Tibial artery (tissue), 4 donors: Measurements from ENCODE around the gene CDKN1A.

Experiments
- DNase-seq, 2 donors: peaks; one replicate each; pipeline ENCODE4 v3.0.0-alpha.2; 2019
- H3K27ac ChIP-seq, 2 donors: fragments of 200-600 bp; sonication (generic) in 1 of 2; 1 replicate in 1 of 2; 2 replicates in 1 of 2; pipeline ENCODE4 v1.5.1; 2018 to 2019; ENCODE audit warnings: mild to moderate bottlenecking in 1 of 2
- H3K27me3 ChIP-seq, 2 donors: fragments of 200-600 bp; sonication (generic) in 1 of 2; one replicate each; pipeline versions ENCODE4 v1.5.1 to v1.6.0; 2016 to 2019
- H3K36me3 ChIP-seq, 3 donors: fragments of 200-600 bp; sonication (generic) in 2 of 3; one replicate each; pipeline ENCODE4 v1.5.1; 2016 to 2019; ENCODE audit warnings: mild to moderate bottlenecking in 2 of 3
- H3K4me1 ChIP-seq, 4 donors: fragments of 200-600 bp; sonication (generic) in 2 of 4; 1 replicate in 3 of 4; 2 replicates in 1 of 4; pipeline ENCODE4 v1.5.1; 2016 to 2019
- H3K4me3 ChIP-seq, 2 donors: fragments of 200-600 bp; sonication (generic) in 1 of 2; 1 replicate in 1 of 2; 2 replicates in 1 of 2; pipeline ENCODE4 v1.5.1; 2018 to 2019; ENCODE audit warnings: mild to moderate bottlenecking in 2 of 2
- H3K9me3 ChIP-seq, 3 donors: fragments of 200-600 bp; sonication (generic) in 1 of 3; one replicate each; pipeline ENCODE4 v1.5.1; 2016 to 2019
- CTCF ChIP-seq, 2 experiments: fragments of 200-600 bp in 1 of 2; fragments of 450-650 bp in 1 of 2; IDR thresholded peaks; one replicate each; pipeline ENCODE4 v1.5.1; 2017 to 2019; ENCODE audit warnings: antibody characterized with exemption in 2 of 2, mild to moderate bottlenecking in 1 of 2, moderate library complexity in 1 of 2
- intact Hi-C: fragments of 100-400 bp; cut with DNase I; formaldehyde crosslinking; loops from one replicate; pipeline ENCODE4 v1.15.0; 2023; ENCODE audit warnings: low total_unique reads

Gene CDKN1A

GRCh38 chr6:36669002-36669401 is 9.5 kb upstream of the CDKN1A start:
- no peak overlapping the region for H3K27ac ChIP-seq
- intact Hi-C loops = no loop called here
- no peak for TF ChIP-seq CTCF (IDR thresholded peaks at IDR 0.05)

GRCh38 chr6:36670271-36670670 is 8.2 kb upstream of the CDKN1A start:
- no peaks in the 10 kb centered on the region for H3K9me3 ChIP-seq
- no peak overlapping the region for H3K4me3 ChIP-seq
- TF ChIP-seq CTCF (IDR thresholded peaks at IDR 0.05) = no peak
- H3K36me3 ChIP-seq = no peaks in the 10 kb centered on the region
- DNase-seq = no peak
- peaks cover 0 to 14% (median 7%) of the 10 kb centered on the region in 4 donors for H3K4me1 ChIP-seq
- no peaks in the 10 kb centered on the region for H3K27me3 ChIP-seq
- H3K27ac ChIP-seq = no peak overlapping the region
- intact Hi-C loops = no loop called here

More at GRCh38 chr6:36669002-36669401, 9.5 kb upstream of the CDKN1A start:
- no peak for DNase-seq
- no peak overlapping the region for H3K4me3 ChIP-seq
- no peaks in the 10 kb centered on the region for H3K36me3 ChIP-seq
- peaks cover 0 to under 1% of the 10 kb centered on the region in 2 donors for H3K27me3 ChIP-seq
- no peaks in the 10 kb centered on the region for H3K9me3 ChIP-seq
- H3K4me1 ChIP-seq = peaks cover 0 to 14% (median 7%) of the 10 kb centered on the region in 4 donors

GRCh38 chr6:36671687-36672375 is 6.7 kb upstream of the CDKN1A start:
- no peak overlapping the region for H3K27ac ChIP-seq
- H3K9me3 ChIP-seq = no peaks in the 10 kb centered on the region
- no peak for TF ChIP-seq CTCF (IDR thresholded peaks at IDR 0.05)

GRCh38 chr6:36673882-36674281 is 4.6 kb upstream of the CDKN1A start:
- TF ChIP-seq CTCF (IDR thresholded peaks at IDR 0.05) = no peak
- H3K4me3 ChIP-seq = no peak overlapping the region
- no peak for DNase-seq
- peaks cover 0 to 25% (median 19%) of the 10 kb centered on the region in 4 donors for H3K4me1 ChIP-seq
- H3K36me3 ChIP-seq = no peaks in the 10 kb centered on the region
- no peaks in the 10 kb centered on the region for H3K9me3 ChIP-seq
- intact Hi-C loops = no loop called here
- no peaks in the 10 kb centered on the region for H3K27me3 ChIP-seq
- no peak overlapping the region for H3K27ac ChIP-seq

More at GRCh38 chr6:36671687-36672375, 6.7 kb upstream of the CDKN1A start:
- H3K36me3 ChIP-seq = no peaks in the 10 kb centered on the region
- H3K27me3 ChIP-seq = no peaks in the 10 kb centered on the region
- intact Hi-C loops = no loop called here
- peaks cover 0 to 19% (median 11%) of the 10 kb centered on the region in 4 donors for H3K4me1 ChIP-seq
- no peak for DNase-seq
- no peak overlapping the region for H3K4me3 ChIP-seq

- no peaks in the 10 kb centered on the region for H3K27me3 ChIP-seq
- H3K27ac ChIP-seq = no peak overlapping the region
- TF ChIP-seq CTCF (IDR thresholded peaks at IDR 0.05) = no peak
- no peaks in the 10 kb centered on the region for H3K9me3 ChIP-seq
- H3K4me1 ChIP-seq = peaks cover 0 to 25% (median 19%) of the 10 kb centered on the region in 4 donors
- no peak for DNase-seq
- no peak overlapping the region for H3K4me3 ChIP-seq
- H3K36me3 ChIP-seq = no peaks in the 10 kb centered on the region
- intact Hi-C loops = no loop called here
Measured at GRCh38 chr6:36674942-36675341, 3.6 kb upstream of the CDKN1A start.
